NCI-H1417 (cell line): ENCODE measurements around the gene ILKAP.
"Not testable (repeated sequence)": the region's sequence is repeated elsewhere in the genome, so short reads cannot be mapped to it uniquely, and the experiment has no call there.

Experiments used
- DNase-seq, 3 experiments: peaks; one replicate each; lab custom pipeline; 2025; lab: John Stamatoyannopoulos, UW

The ILKAP gene

GRCh38 chr2:238202326-238203093 lies 985 bp downstream of the ILKAP start:
- DNase-seq = peak in 2 of 3 experiments; percentile 33 to 59

DNA sequence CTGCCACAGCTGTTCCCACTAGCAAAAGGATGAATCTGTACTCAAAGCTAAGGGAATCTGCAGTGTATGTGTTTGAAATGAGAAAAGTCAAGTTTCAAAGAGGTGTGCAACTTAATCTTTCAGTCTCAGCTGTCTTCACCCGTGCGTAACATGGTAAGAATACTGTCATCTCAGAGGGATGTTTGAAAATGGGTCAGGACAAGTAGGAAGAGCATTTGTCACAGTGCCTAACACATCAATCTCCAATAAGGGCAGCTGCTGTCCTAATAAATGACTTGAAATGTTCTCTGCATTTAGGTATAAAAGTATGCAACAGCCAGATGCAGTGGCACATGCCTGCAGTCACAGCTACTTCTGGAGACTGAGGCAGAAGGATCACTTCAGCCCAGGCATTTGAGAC lies 13.1 kb downstream of the ILKAP start:
- no peak for DNase-seq

- no peak for DNase-seq
Observed at GRCh38 chr2:238187618-238188548, 15.6 kb downstream of the ILKAP start.

GRCh38 chr2:238183821-238184220 lies 19.7 kb downstream of the ILKAP start:
- DNase-seq = no peak

- peak in 1 of 3 experiments; percentile 4 for DNase-seq
Observed at GRCh38 chr2:238182362-238182761, 21.1 kb downstream of the ILKAP start.

DNA sequence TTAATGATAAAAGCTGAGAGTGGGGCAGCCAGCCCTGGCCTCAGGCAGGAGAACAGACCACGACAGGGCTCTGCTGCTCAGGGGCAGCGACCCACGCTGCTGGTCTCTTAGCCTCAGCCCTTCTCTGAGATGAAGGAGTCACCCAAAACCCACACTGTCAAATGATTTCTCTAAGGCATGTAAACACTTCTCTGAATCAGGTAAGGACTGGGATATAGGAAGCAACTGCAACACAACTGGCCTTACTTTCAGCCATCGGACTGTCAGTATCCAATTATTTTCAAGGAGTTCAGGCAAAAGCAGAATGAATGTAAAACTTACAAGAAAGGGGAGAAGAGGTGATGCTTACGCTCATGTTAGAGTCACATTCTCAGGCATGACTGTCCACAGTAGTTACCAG lies 22.9 kb downstream of the ILKAP start:
- no peak for DNase-seq

GRCh38 chr2:238176613-238177012 lies 26.9 kb downstream of the ILKAP start:
- DNase-seq = no peak

- peak; percentile 7 to 69 (median 56) for DNase-seq
Observed at GRCh38 chr2:238174701-238175100, 28.8 kb downstream of the ILKAP start.

DNA sequence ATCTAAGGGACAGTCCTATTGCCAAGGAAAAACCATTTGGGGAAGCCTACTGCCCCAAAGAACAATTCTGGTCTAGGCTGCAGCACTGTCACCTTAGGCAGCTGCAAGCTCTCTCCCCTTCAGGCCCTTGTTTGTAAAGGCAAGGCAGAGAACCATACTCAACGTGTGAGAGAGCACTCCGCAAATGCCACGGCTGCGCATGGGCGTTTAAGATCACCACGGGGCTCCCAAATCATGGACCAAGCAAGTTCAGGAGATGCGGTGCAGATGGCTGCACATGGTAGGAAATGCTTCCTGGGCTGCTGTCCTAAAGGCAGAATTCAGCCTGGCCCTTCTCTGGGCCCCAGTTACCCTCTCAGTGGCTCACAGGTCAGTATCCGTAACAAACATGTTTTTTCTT lies 29.2 kb downstream of the ILKAP start:
- DNase-seq = peak in 1 of 3 experiments; percentile 39

DNA sequence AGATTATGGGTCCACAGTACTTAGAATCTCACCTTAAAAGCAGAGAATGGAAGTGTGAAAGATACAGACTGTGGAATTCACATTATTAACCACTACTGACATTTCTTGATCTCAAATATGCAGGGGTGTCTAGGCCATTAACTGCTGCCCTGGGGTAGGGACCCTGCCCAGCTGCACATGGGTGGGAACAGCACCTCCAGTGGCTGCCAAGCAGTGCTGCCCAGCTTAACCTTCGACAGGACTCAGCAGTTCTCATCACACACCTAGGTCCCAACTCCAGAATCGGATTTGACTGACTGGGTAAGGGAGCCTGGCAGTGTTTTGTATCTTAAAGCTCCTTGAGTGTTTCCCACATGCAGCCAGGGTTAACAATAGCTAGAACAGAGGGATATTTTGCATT lies 29.8 kb downstream of the ILKAP start:
- no peak for DNase-seq

DNA sequence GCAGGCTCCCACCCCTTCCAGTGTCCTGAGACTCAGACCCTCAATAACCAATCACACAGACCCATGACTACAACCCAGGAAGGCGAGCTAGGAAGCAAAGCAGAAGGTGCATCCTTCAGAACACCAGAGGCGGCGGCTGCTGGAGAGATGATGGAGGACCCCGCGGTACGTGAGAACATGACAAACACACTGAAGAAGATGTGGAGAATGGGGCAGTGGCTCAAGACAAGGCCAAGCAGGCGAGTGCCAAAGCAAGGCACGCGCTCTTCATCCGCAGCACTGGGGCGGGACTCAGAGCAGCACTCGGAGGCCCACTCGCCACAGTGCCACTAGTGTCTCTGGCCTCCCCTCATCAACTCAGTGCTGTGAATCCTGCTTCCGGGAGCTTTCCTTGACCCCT lies 31.1 kb downstream of the ILKAP start:
- DNase-seq = no peak

GRCh38 chr2:238171575-238172187 lies 31.8 kb downstream of the ILKAP start:
- DNase-seq = no peak

GRCh38 chr2:238171072-238171431 lies 32.4 kb downstream of the ILKAP start:
- DNase-seq = not testable (repeated sequence)

DNA sequence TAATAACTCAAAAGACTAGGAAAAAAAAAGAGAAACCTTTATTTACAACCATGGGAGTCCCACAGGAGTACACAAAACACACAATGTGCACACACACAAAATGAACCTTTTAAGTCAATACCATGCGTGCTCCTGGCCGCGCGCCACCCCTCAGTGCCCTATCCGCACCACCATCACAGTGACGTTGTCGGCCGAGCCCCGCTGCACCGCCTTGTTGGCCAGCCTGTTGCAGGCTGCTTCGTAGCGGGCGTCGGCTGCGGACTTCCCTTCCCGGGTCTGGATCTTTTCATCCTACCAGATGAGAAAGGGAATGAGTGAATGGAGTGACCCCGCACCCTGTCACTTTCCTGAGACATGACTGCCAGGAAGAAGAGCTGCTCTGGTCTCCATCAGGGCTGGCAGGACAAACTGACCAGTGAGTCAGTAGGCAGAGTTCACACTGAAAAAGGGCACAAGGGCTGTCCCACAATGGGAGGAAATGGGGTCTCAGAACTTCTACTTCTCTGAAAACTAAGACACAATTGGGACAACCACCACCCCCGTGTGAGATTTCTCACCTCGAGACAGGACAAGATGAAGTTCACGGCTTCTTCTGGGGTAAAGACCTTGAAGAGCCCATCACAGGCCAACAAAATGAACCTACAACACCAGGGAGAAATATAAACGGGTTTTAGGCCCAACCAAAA lies 33.0 kb downstream of the ILKAP start:
- DNase-seq = no peak

DNA sequence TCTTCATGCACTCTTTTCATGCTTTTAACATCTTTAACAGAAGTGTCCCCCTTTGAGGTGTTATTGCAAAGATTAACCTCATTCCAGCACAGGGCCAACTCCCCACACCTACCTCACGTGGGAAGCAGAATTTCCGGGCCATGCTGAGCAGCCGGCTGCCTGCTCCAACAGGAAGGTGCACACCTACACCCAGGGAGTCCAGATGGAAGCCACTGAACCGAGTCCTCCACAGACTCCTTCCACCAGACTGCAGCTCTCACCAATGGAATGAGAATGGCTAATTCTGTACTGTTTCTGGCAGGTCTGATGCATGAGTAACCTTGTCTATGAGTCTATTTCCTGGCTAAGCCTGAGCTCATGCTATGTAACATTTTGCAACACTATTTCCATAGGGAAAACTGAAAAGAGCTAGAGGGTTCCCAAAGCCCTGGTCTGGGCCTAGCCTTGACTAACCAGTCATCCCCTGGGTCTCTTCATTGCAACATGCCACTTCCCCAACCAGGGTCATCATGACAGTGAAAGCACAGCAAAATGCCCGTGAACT lies 33.7 kb downstream of the ILKAP start:
- no peak for DNase-seq

DNA sequence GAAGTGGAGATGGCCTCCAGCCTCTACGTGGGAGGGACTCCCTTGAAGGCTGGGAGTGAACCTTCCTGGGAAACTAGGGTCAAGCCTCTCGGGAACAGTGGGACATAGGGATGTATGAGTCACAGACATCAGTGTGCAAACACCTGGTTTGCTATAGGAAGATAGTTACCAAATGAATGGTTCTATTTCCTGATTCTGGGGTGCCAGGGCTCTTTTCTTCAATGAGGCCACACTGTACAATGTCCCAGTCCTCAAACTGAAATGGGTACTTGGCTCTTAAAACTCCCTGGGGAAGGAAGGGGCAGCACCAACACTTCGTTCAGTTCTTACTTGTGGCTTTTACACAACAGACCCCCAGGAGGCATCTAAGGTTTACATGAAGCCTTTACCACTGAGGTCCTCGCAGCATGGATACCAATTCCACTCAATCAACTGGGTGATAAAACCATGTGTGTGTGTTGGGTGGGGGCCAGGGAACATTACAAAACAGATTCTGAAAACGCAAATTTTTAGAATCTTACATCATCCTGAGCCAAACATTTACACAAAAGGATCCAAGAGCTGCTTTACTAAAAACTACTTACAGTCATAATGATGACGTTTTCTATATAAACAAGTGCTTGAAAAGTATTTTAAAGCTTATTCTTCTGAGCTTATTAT lies 34.3 kb downstream of the ILKAP start:
- DNase-seq = no peak

- no peak for DNase-seq
Observed at GRCh38 chr2:238168196-238169047, 35.1 kb downstream of the ILKAP start.

DNA sequence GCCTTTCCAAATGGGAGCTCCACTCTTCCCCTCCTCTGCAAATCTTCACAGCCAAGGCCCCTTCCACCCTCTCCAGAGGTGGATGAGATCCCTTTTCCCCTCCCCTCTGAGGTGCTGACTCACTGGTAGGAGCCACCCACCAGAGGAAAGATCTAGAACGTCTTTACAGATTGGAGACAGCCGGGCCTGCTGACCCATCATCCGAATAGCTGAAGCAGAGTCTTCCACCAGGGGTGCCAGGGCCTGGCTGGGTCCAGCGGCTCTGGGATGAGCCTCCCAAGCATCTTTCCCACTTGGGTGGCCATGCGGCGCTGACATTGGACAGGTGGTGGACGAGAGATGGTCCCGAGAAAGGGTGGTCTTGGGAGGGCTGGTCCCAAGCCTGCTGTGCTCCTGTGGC lies 35.7 kb downstream of the ILKAP start:
- DNase-seq = no peak

- no peak for DNase-seq
Observed at GRCh38 chr2:238167344-238167715, 36.2 kb downstream of the ILKAP start.
